ENCODE data around the gene STON2.

GRCh38 chr14:81416194-81416952 lies 16.2 kb upstream of the STON2 start:
- no peak for TF ChIP-seq POLR2AphosphoS5 (IDR thresholded peaks at IDR 0.05; ENCODE audit: low read depth, low read length)
- no peak for TF ChIP-seq POLR2A (IDR thresholded peaks at IDR 0.05; ENCODE audit: low read depth, low read length)
- no peak for TF ChIP-seq TAF1 (IDR thresholded peaks at IDR 0.05; ENCODE audit: borderline replicate concordance, low read depth, low read length)

All from GM12892 (cell line).